HTR-8/SVneo (cell line): ENCODE measurements around the gene CTNNBL1.

Experiments used
- DNase-seq: peaks from one replicate; pipeline ENCODE4 v3.0.0; 2011; ENCODE audit warnings: low spot score, mixed read lengths; ENCODE audit not compliant: insufficient read length
- FAIRE-seq: peaks from 2 replicates; lab custom pipeline; 2011; peaks lifted over from hg19 to GRCh38; lab: Jason Lieb, UNC

The CTNNBL1 gene

GRCh38 chr20:37867289-37868195, 173.7 kb downstream of the CTNNBL1 start:
- DNase-seq (no peak), FAIRE-seq (peak; percentile 54)

GRCh38 chr20:37868851-37869333, 175.1 kb downstream of the CTNNBL1 start:
- DNase-seq (no peak), FAIRE-seq (peak; percentile 13)

GRCh38 chr20:37869334-37869861, 175.6 kb downstream of the CTNNBL1 start:
- no peak for FAIRE-seq

GRCh38 chr20:37870294-37870693, 176.5 kb downstream of the CTNNBL1 start:
- FAIRE-seq = peak; percentile 4
- no peak for DNase-seq

More at GRCh38 chr20:37869334-37869861, 175.6 kb downstream of the CTNNBL1 start:
- DNase-seq = no peak

- no peak for DNase-seq
Observed at GRCh38 chr20:37871751-37872150, 177.9 kb downstream of the CTNNBL1 start.

GRCh38 chr20:37872161-37872560, 178.3 kb downstream of the CTNNBL1 start:
- FAIRE-seq (no peak), DNase-seq (no peak)

More at GRCh38 chr20:37871751-37872150, 177.9 kb downstream of the CTNNBL1 start:
- no peak for FAIRE-seq

- DNase-seq (no peak), FAIRE-seq (no peak)
Observed at GRCh38 chr20:37873884-37874283, 180.1 kb downstream of the CTNNBL1 start.

GRCh38 chr20:37875460-37876175, 181.8 kb downstream of the CTNNBL1 start:
- no peak for DNase-seq
- no peak for FAIRE-seq

GRCh38 chr20:37876863-37877262, 183.0 kb downstream of the CTNNBL1 start:
- FAIRE-seq = no peak
- no peak for DNase-seq

GRCh38 chr20:37877832-37878772, 184.3 kb downstream of the CTNNBL1 start:
- DNase-seq (no peak), FAIRE-seq (peak; percentile 42)

GRCh38 chr20:37878835-37879599, 185.2 kb downstream of the CTNNBL1 start:
- FAIRE-seq (no peak), DNase-seq (no peak)

- FAIRE-seq (peak; percentile 48), DNase-seq (no peak)
Observed at GRCh38 chr20:37879843-37880242, 186.0 kb downstream of the CTNNBL1 start.

GRCh38 chr20:37880726-37881591, 187.1 kb downstream of the CTNNBL1 start:
- DNase-seq = no peak
- peak; percentile 83 for FAIRE-seq

GRCh38 chr20:37881601-37882343, 187.9 kb downstream of the CTNNBL1 start:
- DNase-seq (no peak), FAIRE-seq (peak; percentile 23)

- FAIRE-seq = peak; percentile 26
- no peak for DNase-seq
Observed at GRCh38 chr20:37882961-37883712, 189.3 kb downstream of the CTNNBL1 start.

- FAIRE-seq = no peak
- DNase-seq = no peak
Observed at GRCh38 chr20:37885042-37885441, 191.2 kb downstream of the CTNNBL1 start.
